CD4-positive, alpha-beta T cell treated with Interleukin-4 for 1 hour (primary cell): ENCODE results near the gene NCK2.

Experiments
- DNase-seq, 2 donors: peaks; one replicate each; pipeline ENCODE4 v3.0.0-alpha.2; 2020 to 2022

NCK2 gene

DNA sequence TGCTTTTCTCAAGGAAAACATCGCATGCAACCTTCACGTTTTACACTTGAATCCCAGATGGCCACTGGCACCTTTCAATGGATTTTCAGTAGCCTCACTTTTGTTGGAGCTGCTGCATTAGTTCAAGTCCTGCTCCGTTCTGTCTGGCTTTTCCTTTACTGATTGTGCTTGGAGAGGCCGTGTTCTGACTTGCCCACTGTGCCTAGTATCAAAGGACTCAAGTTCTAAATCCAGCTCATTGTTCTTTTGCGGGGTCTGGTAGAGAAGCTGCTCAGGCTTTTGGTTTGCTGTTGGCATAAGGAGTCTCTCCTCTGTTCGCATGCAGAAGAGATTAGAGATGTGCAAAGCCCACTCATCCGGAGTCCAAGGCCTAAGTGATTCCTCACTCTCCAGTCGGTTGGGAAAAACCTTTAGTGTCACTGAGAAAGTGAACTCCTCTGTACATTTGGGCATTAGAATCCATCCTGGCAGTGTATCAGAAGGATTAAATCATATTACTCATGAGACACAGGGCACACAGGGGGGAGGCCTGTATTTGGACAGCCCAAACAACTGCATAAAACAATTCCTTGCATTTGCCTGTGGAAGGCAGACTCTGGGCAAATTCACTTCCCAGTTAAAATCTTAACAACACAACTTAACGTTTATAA is 69.7 kb downstream of the NCK2 start:
- DNase-seq = no peak

DNA sequence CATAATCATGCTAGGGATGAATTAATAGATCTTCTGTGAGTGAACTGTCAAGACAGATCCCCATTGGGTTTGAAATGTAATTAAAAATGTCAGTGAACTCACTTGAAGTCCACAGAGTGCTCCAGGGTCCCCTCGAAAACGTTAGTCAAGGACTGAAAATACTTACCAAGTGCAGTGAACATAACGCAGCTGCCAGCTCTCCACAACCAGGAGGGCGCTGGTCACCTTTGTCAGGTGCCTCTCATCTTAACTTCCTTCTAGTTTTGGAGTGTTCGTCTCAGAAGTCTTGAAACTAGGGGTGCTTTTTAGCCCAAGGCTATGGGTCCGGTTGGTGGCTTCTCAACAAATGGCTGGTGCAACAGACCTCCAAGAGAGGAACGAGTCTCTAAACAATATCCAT is 70.7 kb downstream of the NCK2 start:
- DNase-seq = no peak

GRCh38 chr2:105820151-105820550 is 75.4 kb downstream of the NCK2 start:
- no peak for DNase-seq

DNA sequence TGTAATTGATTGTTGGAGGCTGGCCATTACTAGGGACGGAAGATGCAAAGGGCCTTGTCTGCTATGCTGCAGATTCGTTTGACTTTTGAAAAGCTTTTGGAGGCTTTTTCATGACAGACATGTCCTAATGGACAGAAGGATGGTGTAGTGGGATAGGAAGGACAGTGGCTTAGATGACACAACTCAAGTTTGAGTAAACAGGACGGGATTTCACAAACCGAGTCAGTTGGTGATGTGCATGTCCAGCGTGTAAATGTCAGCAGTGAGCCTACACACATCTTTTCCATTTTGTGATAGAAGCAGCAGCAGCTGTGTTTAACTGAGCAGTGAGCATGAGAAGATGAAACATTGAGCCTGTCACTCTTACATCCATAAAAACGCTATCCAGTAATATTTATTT is 76.0 kb downstream of the NCK2 start:
- DNase-seq = no peak

GRCh38 chr2:105821428-105822125 is 76.9 kb downstream of the NCK2 start:
- DNase-seq = no peak

GRCh38 chr2:105822186-105822585 is 77.5 kb downstream of the NCK2 start:
- DNase-seq = peak; percentile 27 to 44

DNA sequence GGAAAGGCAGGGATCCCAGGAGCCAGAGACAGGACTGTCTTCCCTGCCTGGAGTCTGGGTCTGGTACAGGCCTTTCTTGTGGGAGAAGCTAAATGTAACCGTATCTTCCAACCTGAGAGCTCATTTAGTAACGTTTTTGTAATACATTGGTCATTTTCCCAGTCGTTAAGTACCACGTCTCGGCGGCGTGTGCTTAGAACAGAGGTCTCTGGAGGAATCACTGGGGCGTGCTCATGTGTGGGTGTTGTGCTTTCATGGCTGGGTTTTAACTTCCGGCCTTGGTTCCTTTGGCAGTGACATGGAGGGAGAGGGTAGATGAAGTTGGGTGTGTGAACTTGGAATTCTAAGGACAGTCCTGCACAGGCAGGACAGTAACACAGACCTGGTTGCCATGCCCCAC is 79.7 kb downstream of the NCK2 start:
- no peak for DNase-seq

GRCh38 chr2:105827351-105828096 is 82.8 kb downstream of the NCK2 start:
- no peak for DNase-seq

DNA sequence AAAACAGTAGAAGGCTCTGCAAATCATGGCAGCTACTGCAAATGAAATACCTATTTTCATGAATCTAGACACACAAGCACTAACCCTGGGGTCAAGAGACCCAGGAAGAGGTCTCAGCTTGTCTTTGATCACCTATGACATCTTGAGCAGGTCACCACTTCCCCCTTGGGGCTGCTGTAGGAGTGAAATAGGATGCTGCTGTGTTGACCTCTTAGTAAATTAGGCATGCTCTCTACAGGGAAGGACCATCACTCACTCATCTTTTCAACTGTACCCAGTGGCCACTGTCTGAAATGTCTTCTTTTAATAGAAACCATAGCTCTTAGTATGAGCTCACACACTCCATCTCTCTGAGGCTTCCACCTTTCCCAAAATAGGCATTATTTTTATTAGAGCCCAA is 83.8 kb downstream of the NCK2 start:
- no peak for DNase-seq

- DNase-seq = peak in 1 of 2 donors; percentile 54
These were observed 90.2 kb downstream of the NCK2 start for GRCh38 chr2:105834931-105835330.

DNA sequence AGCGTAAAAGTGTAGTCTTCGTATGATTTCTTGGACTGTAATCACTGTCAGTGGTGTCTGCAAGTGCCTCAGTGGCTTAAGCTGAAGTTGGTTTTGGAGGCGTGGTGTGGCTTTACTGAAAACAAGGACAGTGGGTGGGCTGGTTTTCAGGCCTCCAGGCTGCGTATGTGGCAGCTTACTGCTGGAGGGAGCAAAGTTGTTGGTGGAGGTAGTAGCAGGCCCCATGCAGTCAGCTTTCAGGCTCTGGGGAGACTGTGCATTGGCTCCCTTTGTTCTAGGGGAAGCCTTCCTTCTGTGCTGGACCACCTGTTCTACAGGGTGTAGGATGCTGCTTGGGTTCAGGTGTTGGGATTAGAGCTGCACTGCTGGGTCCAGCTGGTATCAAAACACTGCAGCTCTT is 91.6 kb downstream of the NCK2 start:
- no peak for DNase-seq

GRCh38 chr2:105836840-105837692 is 92.4 kb downstream of the NCK2 start:
- DNase-seq = no peak

GRCh38 chr2:105839793-105840192 is 95.1 kb downstream of the NCK2 start:
- DNase-seq = no peak

DNA sequence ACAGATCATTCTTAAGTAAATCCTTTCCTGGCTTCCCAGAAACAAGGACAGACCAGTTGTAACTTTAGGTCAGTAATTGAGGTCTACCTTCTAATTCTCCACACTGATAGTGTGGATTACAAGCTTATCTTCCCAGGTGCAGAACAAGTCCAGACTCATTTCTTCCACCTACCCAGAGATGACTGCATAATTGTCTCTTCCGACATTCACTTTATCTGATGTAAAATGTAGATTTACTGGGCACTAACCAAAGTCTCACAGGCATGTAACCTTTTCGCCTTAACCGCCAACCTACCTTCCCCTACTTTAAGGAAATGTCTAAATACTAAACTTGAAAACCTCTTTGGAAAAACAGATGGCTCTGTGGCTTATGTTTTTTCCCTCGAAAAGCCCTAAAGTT is 96.2 kb downstream of the NCK2 start:
- DNase-seq = no peak

DNA sequence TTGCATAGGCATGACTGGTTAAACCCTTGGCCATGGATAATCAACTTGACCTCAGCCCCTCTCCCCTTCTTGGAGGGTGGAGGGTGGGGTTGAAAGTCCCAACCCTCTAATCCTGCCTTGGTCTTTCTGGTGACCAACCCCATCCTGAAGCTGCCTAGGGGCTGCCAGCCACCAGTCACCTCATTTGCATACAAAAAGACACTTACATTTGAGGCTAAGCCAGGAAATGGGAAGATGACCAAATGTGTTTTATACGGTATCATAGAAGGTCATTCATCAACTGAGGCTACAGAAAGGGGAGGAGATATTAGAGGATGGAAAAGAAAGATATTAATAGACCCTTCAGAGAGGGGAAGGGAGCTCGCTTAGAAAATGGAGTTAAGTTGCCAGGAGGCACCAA is 96.8 kb downstream of the NCK2 start:
- no peak for DNase-seq

GRCh38 chr2:105842555-105842954 is 97.8 kb downstream of the NCK2 start:
- DNase-seq = no peak

DNA sequence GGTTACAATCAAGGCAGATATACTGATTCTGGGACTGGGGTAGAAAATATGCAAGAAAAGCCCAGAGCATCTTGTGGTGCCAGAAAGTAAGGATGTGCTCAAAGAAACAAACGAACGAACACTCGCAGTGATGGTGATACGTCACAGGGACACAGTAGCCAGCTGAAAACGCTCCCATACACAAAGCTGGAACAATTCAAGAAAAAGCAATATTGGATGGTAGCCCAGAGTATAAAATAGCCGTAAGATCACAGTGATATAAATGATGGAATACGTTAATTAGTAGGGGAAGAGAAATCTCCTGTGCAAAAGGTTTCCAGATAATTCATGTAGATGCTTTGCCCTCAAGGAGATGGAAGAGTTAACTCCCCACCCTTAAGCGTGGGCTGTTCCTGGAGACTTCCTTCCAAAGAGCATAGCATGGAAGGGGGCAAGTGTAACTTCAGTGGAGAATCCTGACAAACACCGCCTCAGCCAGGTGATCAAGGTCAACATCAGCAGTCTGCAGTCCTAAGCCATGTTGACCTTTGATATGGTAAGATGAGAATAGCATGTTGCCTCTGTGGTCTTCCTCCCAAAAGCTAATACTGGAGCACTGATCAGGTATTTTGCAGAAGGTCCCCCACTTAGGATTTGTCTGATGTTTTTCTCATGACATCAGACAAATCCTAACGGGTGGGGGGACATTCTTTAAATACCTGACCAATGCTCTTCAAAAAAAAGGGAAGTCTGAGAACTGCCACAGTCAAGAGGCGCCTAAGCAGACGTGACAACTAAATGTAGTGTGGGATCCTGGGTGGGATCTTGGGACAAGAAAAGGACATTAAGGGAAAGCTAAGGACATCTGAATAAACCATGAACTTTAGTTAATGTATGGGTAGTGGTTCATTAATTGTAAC is 99.0 kb downstream of the NCK2 start:
- no peak for DNase-seq

DNA sequence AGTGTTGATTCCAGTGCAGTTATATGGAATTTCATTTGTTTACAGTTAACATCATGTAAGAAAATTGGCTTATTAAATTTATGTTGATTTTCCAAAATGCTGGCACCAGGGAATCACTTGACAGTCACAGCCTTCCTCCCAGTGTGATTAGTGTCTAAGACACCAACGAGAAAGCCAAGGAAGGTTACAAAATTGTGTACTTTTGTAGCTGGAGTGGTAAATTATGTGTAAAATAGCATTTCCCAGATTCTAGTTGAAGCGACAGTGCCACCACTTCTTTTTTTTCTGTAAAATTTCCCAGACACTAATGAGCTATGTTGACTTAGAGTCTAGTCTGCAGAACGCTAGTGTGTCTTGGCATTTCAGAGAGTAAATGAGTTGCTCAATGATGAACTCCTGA is 101.3 kb downstream of the NCK2 start:
- DNase-seq = no peak

- DNase-seq = no peak
These were observed 102.3 kb downstream of the NCK2 start for GRCh38 chr2:105847056-105847455.

GRCh38 chr2:105848367-105848766 is 103.7 kb downstream of the NCK2 start:
- DNase-seq = no peak

- DNase-seq = no peak
These were observed 104.9 kb downstream of the NCK2 start for GRCh38 chr2:105849431-105850179.
